SU-DHL-6 (cell line): ENCODE data around the gene TRIB2.

Source experiments
- CTCF ChIP-seq: fragments of 200-600 bp; sonication (generic); IDR thresholded peaks from one replicate; pipeline ENCODE4 v1.5.1; 2017; ENCODE audit warnings: antibody characterized with exemption, mild to moderate bottlenecking, low read length, moderate library complexity; ENCODE audit not compliant: insufficient read depth, poor library complexity, severe bottlenecking
- EZH2phosphoT487 ChIP-seq: fragments of 200-600 bp; sonication (generic), shearing (Covaris generic); conservative IDR thresholded peaks from 2 replicates; pipeline ENCODE4 v1.6.1; 2018; ENCODE audit warnings: mild to moderate bottlenecking, antibody characterized with exemption, low read length, moderate library complexity, mixed read lengths

GRCh38 chr2:12716032-12716281 lies 779 bp upstream of the TRIB2 start:
- TF ChIP-seq CTCF (peak; percentile 64), EZH2phosphoT487 (no peak)
